WTC11 (cell line): ENCODE results near the gene VARS2. TPM values are rescaled to one million over a fixed set of nuclear protein-coding genes. Genes with fewer than 3 reads are reported as not detected.

Experiments used
- ATAC-seq: fragments of 200-7000 bp; cut with Tn5 transposase; 2 replicates; pipeline ENCODE4 v1.10.0; 2021; ENCODE audit warnings: mild to moderate bottlenecking, moderate library complexity
- CTCF ChIA-PET: fragments of 300-600 bp; sonication (Branson Sonifier 250); formaldehyde crosslinking; loops from one replicate; lab custom pipeline; 2021; ENCODE audit warnings: antibody characterized with exemption; lab: Charles Lee
- POLR2A ChIA-PET: fragments of 350-600 bp; sonication (Branson Sonifier 250); formaldehyde crosslinking; loops from one replicate; lab custom pipeline; 2021; ENCODE audit warnings: antibody characterized with exemption; lab: Charles Lee
- DNase-seq: peaks from one replicate; pipeline ENCODE4 v3.0.0; 2021; ENCODE audit warnings: low spot score
- H3K27ac Mint-ChIP-seq: 2 replicates; pipeline ENCODE4 v1.8.0; 2021; ENCODE audit warnings: mixed read lengths
- H3K27me3 Mint-ChIP-seq: 2 replicates; pipeline ENCODE4 v1.8.0; 2021; ENCODE audit warnings: low read depth, mild to moderate bottlenecking, moderate library complexity, mixed read lengths
- H3K36me3 Mint-ChIP-seq: 2 replicates; pipeline ENCODE4 v1.8.0; 2021; ENCODE audit warnings: mixed read lengths
- H3K4me1 Mint-ChIP-seq: 2 replicates; pipeline ENCODE4 v1.8.0; 2022; ENCODE audit warnings: mixed read lengths
- H3K4me3 Mint-ChIP-seq: 2 replicates; pipeline ENCODE4 v1.8.0; 2021; ENCODE audit warnings: mild to moderate bottlenecking, moderate library complexity, mixed read lengths
- H3K9me3 Mint-ChIP-seq: 2 replicates; pipeline ENCODE4 v1.8.0; 2021; ENCODE audit warnings: mixed read lengths
- ATF2 ChIP-seq: sonication (generic); formaldehyde crosslinking; IDR thresholded peaks from 2 replicates; pipeline ENCODE4 v1.8.1; 2022; ENCODE audit warnings: low read depth, missing genetic modification reagents, borderline replicate concordance
- ELF4 ChIP-seq: sonication (generic); formaldehyde crosslinking; IDR thresholded peaks from 2 replicates; pipeline ENCODE4 v1.8.1; 2022; ENCODE audit warnings: low read depth, mild to moderate bottlenecking, moderate library complexity, missing genetic modification reagents
- IRF1 ChIP-seq: sonication (generic); formaldehyde crosslinking; IDR thresholded peaks from 2 replicates; pipeline ENCODE4 v1.8.0; 2023; ENCODE audit warnings: missing genetic modification reagents
- MLX ChIP-seq: sonication (generic); formaldehyde crosslinking; IDR thresholded peaks from 2 replicates; pipeline ENCODE4 v1.8.1; 2023; ENCODE audit warnings: mild to moderate bottlenecking, missing genetic modification reagents, moderate library complexity
- MYBL2 ChIP-seq: sonication (generic); formaldehyde crosslinking; IDR thresholded peaks from 2 replicates; pipeline ENCODE4 v1.8.1; 2023; ENCODE audit warnings: mild to moderate bottlenecking, moderate library complexity, missing genetic modification reagents
- NFATC4 ChIP-seq: fragments of 250-450 bp; sonication (Bioruptor Pico); IDR thresholded peaks from 2 replicates; pipeline ENCODE4 v1.9.0; 2021; ENCODE audit warnings: mild to moderate bottlenecking
- PRDM15 ChIP-seq: sonication (generic); formaldehyde crosslinking; IDR thresholded peaks from 2 replicates; pipeline ENCODE4 v1.8.0; 2022; ENCODE audit warnings: missing genetic modification reagents
- PREB ChIP-seq: sonication (generic); formaldehyde crosslinking; IDR thresholded peaks from 2 replicates; pipeline ENCODE4 v1.8.1; 2022; ENCODE audit warnings: mild to moderate bottlenecking, missing genetic modification reagents, moderate library complexity, borderline replicate concordance
- RELA ChIP-seq: sonication (generic); formaldehyde crosslinking; IDR thresholded peaks from 2 replicates; pipeline ENCODE4 v1.8.1; 2022; ENCODE audit warnings: missing genetic modification reagents, mild to moderate bottlenecking, borderline replicate concordance
- TEAD1 ChIP-seq: sonication (generic); formaldehyde crosslinking; IDR thresholded peaks from 2 replicates; pipeline ENCODE4 v1.8.0; 2022; ENCODE audit warnings: mild to moderate bottlenecking, missing genetic modification reagents
- USF2 ChIP-seq: sonication (generic); formaldehyde crosslinking; IDR thresholded peaks from 2 replicates; pipeline ENCODE4 v1.8.1; 2023; ENCODE audit warnings: mild to moderate bottlenecking, missing genetic modification reagents, moderate library complexity
- ZBTB21 ChIP-seq: sonication (generic); formaldehyde crosslinking; IDR thresholded peaks from 2 replicates; pipeline ENCODE4 v1.8.1; 2023; ENCODE audit warnings: mild to moderate bottlenecking, missing genetic modification reagents, borderline replicate concordance
- ZBTB43 ChIP-seq: sonication (generic); formaldehyde crosslinking; IDR thresholded peaks from 2 replicates; pipeline ENCODE4 v1.8.1; 2023; ENCODE audit warnings: mild to moderate bottlenecking, missing genetic modification reagents
- total RNA-seq: library from RNA; stranded (reverse); gene quantifications from 3 replicates; pipeline ENCODE4 v1.2.3, GENCODE V29; 2021

VARS2 gene
- total RNA-seq, 1 experiment from 2014 or later = 65.6 TPM

GRCh38 chr6:30887901-30888815, 25.9 kb upstream of the VARS2 start (continued):
- TF ChIP-seq MLX (no peak), ATF2 (CRISPR knock-in tag) (no peak), ELF4 (CRISPR knock-in tag) (no peak), USF2 (no peak), PREB (no peak), ZBTB43 (no peak), MYBL2 (CRISPR knock-in tag) (no peak), ZBTB21 (CRISPR knock-in tag) (no peak), PRDM15 (CRISPR knock-in tag) (no peak), IRF1 (CRISPR knock-in tag) (no peak), NFATC4 (CRISPR knock-in tag) (no peak), TEAD1 (CRISPR knock-in tag) (no peak)
- TF ChIP-seq, all 79 proteins: peak for 0

GRCh38 chr6:30888816-30889495, 25.1 kb upstream of the VARS2 start:
- no peaks in the 10 kb centered on the region for H3K9me3 Mint-ChIP-seq
- DNase-seq = peak; percentile 17
- TF ChIP-seq ATF2 (CRISPR knock-in tag) = no peak
- no peak for TF ChIP-seq RELA (CRISPR knock-in tag)
- TF ChIP-seq, all 79 proteins: peak for 0
- 0 out of 2 replicates have a peak overlapping the region, but pooled peaks have one; percentile 63 for H3K27ac Mint-ChIP-seq
- H3K27me3 Mint-ChIP-seq = no peaks in the 10 kb centered on the region
- H3K36me3 Mint-ChIP-seq = peaks cover 38% of the 10 kb centered on the region
- H3K4me3 Mint-ChIP-seq = no peak overlapping the region
- H3K4me1 Mint-ChIP-seq = peaks cover 47% of the 10 kb centered on the region
- ATAC-seq = no peak
- CTCF ChIA-PET = interaction anchor here (1.0 to 2.9 kb wide), 5 partner anchors 8 to 199 kb away, joined by 3 to 20 read pairs (median 4); no protein-coding TSS in a partner anchor
- POLR2A ChIA-PET = interaction anchor here (0.7 kb wide), 1 partner anchor 45 kb away, joined by 6 read pairs; no protein-coding TSS in a partner anchor
